Measurements from ENCODE around the gene ATP6V1F. TPM values are rescaled to one million over a fixed set of nuclear protein-coding genes. Genes with fewer than 3 reads are reported as not detected.

Gene ATP6V1F
- total RNA-seq, 2 experiments from 2014 or later, result 49.6 to 54.3 TPM

DNA sequence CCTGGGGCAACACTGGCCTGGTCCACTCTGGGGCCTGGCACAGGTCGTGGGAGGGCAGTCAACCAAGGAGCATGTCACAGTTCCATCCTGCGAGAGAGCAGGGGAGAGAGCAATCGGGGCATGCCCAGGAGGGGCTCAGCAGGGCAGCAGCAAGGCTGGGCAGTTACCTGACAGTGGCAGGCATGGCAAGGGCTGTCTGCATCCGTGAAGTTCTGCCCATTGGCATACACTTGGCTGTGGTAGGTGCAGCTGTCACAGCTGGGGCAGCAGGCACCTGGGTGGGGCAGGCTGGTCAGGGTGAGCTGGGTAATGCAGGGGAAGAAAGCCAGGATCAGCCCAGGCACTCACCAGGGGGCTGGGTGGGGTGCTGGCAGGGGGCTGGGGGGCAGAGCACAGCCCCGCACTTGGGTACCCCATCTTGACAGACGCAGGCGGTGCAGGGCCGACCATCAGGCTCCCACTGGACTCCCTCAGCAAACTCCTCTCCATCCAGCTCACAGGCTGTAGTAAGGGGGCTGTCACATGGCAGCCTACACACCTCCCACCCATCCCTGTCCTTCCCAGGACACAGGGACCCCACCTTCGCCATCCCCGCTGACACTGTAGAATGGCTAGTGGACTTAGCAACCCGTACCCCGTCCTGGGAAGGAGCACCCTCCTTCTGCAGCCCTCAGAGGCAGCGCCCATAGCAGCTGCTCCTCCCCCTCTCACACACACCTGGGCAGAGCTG is 30.0 kb downstream of the ATP6V1F start:
- Histone ChIP-seq H3K27me3 (ENCODE audit: control insufficient read depth in 1 of 2, insufficient read depth in 2 of 2, low read length in 2 of 2) (peaks cover 20 to 30% of the 10 kb centered on the region in 2 experiments), H3K9me3 (ENCODE audit: control insufficient read depth in 1 of 2, insufficient read depth in 1 of 2, low read length in 2 of 2) (peaks cover 0 to 9% of the 10 kb centered on the region in 2 experiments), H3K4me1 (ENCODE audit: insufficient read depth, low read length) (peaks cover 7% of the 10 kb centered on the region), H3K27ac (ENCODE audit: low read depth in 1 of 2, low read length in 2 of 2) (no peak overlapping the region), H3K4me3 (ENCODE audit: low read length) (no peak overlapping the region), H3K36me3 (ENCODE audit: insufficient read depth, low read length) (no peaks in the 10 kb centered on the region)
- DNase-seq (no peak), ATAC-seq (ENCODE audit: poor library complexity) (no peak)
- Mint-ChIP-seq H3K36me3 (ENCODE audit: low read depth) (no peaks in the 10 kb centered on the region), H3K27ac (no peak overlapping the region), H3K4me3 (no peak overlapping the region), H3K9me3 (no peaks in the 10 kb centered on the region), H3K4me1 (ENCODE audit: low read depth) (no peaks in the 10 kb centered on the region), H3K27me3 (peaks cover 15% of the 10 kb centered on the region)
- POLR2A ChIA-PET, result no interaction called here
- TF ChIP-seq, protein P1, sequence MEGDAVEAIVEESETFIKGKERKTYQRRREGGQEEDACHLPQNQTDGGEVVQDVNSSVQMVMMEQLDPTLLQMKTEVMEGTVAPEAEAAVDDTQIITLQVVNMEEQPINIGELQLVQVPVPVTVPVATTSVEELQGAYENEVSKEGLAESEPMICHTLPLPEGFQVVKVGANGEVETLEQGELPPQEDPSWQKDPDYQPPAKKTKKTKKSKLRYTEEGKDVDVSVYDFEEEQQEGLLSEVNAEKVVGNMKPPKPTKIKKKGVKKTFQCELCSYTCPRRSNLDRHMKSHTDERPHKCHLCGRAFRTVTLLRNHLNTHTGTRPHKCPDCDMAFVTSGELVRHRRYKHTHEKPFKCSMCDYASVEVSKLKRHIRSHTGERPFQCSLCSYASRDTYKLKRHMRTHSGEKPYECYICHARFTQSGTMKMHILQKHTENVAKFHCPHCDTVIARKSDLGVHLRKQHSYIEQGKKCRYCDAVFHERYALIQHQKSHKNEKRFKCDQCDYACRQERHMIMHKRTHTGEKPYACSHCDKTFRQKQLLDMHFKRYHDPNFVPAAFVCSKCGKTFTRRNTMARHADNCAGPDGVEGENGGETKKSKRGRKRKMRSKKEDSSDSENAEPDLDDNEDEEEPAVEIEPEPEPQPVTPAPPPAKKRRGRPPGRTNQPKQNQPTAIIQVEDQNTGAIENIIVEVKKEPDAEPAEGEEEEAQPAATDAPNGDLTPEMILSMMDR (IDR thresholded peaks at IDR 0.05), result no peak
- CTCF ChIA-PET, result no interaction called here
- intact Hi-C loops (cut with DNase I, micrococcal nuclease), result no loop called here

DNA sequence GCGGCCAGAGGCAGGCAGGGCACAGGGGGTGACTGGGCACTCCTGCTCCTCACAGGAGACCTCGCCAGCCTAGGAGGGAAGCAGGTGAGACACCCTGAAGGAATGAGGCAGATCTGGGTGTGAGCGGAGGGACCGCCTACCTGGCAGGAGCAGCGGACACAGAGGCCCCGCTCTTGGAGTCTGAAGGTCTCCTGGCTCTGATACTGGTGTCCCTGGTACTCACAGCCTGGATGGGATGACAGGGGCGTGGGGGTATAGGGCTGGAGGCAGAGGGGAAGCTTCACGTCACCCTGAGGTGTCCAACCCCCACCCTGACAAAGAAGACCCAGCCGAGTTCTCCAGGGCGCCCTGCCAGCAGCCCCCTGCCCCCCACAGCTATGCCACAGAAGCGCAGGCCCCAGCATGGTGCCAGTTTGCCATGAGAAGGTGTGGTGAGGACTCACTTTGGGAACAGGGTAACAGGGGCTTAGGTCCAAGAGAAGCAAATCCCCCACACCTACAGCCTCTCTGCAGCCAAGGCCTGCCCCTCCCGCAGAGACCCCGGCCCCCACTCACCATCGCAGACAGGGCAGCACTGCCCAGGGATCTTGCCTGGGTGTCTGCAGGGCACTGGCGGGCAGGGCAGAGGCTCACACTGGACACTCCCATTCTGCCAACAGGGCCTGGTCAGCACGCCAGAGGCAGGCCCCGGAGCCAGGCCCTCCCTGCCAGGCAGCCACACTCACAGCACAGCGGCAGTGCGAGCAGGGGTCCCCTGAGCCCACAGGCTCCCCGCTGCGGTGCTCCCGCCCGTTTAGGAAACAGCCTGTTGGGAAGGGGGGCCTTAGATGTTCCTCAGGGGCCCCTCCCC is 30.8 kb downstream of the ATP6V1F start:
- POLR2A ChIA-PET, result no interaction called here
- intact Hi-C loops (cut with DNase I, micrococcal nuclease), result no loop called here
- no peaks in the 10 kb centered on the region for H3K36me3 Mint-ChIP-seq (ENCODE audit: low read depth)
- TF ChIP-seq, protein P1 (IDR thresholded peaks at IDR 0.05), result no peak
- Histone ChIP-seq H3K4me3 (ENCODE audit: low read length) (no peak overlapping the region), H3K36me3 (ENCODE audit: insufficient read depth, low read length) (no peaks in the 10 kb centered on the region), H3K4me1 (ENCODE audit: insufficient read depth, low read length) (peaks cover 7% of the 10 kb centered on the region), H3K27me3 (ENCODE audit: control insufficient read depth in 1 of 2, insufficient read depth in 2 of 2, low read length in 2 of 2) (peaks cover 18 to 22% of the 10 kb centered on the region in 2 experiments), H3K27ac (ENCODE audit: low read depth in 1 of 2, low read length in 2 of 2) (no peak overlapping the region), H3K9me3 (ENCODE audit: control insufficient read depth in 1 of 2, insufficient read depth in 1 of 2, low read length in 2 of 2) (peaks cover 0 to 9% of the 10 kb centered on the region in 2 experiments)
- no peak for DNase-seq
- peaks cover 15% of the 10 kb centered on the region for H3K27me3 Mint-ChIP-seq
- ATAC-seq (ENCODE audit: poor library complexity), result no peak
- no peaks in the 10 kb centered on the region for H3K4me1 Mint-ChIP-seq (ENCODE audit: low read depth)
- H3K27ac Mint-ChIP-seq, result no peak overlapping the region
- CTCF ChIA-PET, result no interaction called here
- H3K4me3 Mint-ChIP-seq, result no peak overlapping the region
- no peaks in the 10 kb centered on the region for H3K9me3 Mint-ChIP-seq

DNA sequence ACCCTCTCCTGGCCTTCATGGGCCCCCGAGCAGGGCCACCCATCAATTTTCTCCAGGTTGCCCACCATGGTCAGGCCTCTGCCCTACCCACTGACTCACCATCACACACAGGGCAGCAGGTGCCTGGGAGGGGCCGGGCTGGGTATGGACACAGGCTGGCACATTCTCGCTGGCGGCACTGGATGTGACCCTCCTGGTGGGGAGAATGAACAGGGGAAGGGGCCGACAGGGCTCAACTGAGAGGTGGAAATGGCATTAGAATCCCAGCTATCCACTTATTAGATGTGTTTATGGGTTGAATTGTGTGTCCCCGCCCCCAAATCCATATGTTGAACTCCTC is 31.4 kb downstream of the ATP6V1F start:
- Mint-ChIP-seq H3K9me3 (no peaks in the 10 kb centered on the region), H3K36me3 (ENCODE audit: low read depth) (no peaks in the 10 kb centered on the region), H3K27ac (no peak overlapping the region), H3K27me3 (peaks cover 15% of the 10 kb centered on the region), H3K4me3 (no peak overlapping the region), H3K4me1 (ENCODE audit: low read depth) (no peaks in the 10 kb centered on the region)
- CTCF ChIA-PET, result no interaction called here
- no peak for DNase-seq
- Histone ChIP-seq H3K36me3 (ENCODE audit: insufficient read depth, low read length) (no peaks in the 10 kb centered on the region), H3K27me3 (ENCODE audit: control insufficient read depth in 1 of 2, insufficient read depth in 2 of 2, low read length in 2 of 2) (peaks cover 15 to 18% of the 10 kb centered on the region in 2 experiments), H3K27ac (ENCODE audit: low read depth in 1 of 2, low read length in 2 of 2) (no peak overlapping the region), H3K4me3 (ENCODE audit: low read length) (no peak overlapping the region), H3K9me3 (ENCODE audit: control insufficient read depth in 1 of 2, insufficient read depth in 1 of 2, low read length in 2 of 2) (peaks cover 0 to 9% of the 10 kb centered on the region in 2 experiments), H3K4me1 (ENCODE audit: insufficient read depth, low read length) (peaks cover 7% of the 10 kb centered on the region)
- TF ChIP-seq, protein P1 (IDR thresholded peaks at IDR 0.05), result no peak
- POLR2A ChIA-PET, result no interaction called here
- ATAC-seq (ENCODE audit: poor library complexity), result no peak
- intact Hi-C loops (cut with DNase I, micrococcal nuclease), result no loop called here
